GM12878 (cell line): Measurements from ENCODE around the gene STAT4. TPM values are rescaled to one million over a fixed set of nuclear protein-coding genes. Genes with fewer than 3 reads are reported as not detected.

ENCODE experiments used
- polyA plus RNA-seq, 11 experiments: library from polyadenylated mRNA; depleted of rRNA in 4 of 11; unstranded in 6 of 11; stranded (reverse) in 5 of 11; fragments of >200 nt; fragmentation: Nextera tagmentation in 4 of 11; fragmentation: Illumina TruSeq in 1 of 11; extraction: Ambion mirVana in 4 of 11; extraction: Trizol in 1 of 11; gene quantifications; 1 replicate in 1 of 11; 2 replicates in 10 of 11; pipeline versions ENCODE4 v1.2.1 to v1.2.3, GENCODE V29; 2011 to 2016; ENCODE audit warnings: inconsistent platforms in 2 of 11, missing spikeins in 2 of 11, low read depth in 1 of 11
- small RNA-seq: library from RNA; depleted of rRNA; stranded (forward); fragments of <200 nt; gene quantifications from one replicate; pipeline ENCODE3, GENCODE V24; 2014
- total RNA-seq, 4 experiments: library from RNA; depleted of rRNA in 3 of 4; stranded (reverse); fragments of >200 nt in 3 of 4; fragmentation: Illumina TruSeq in 1 of 4; extraction: Trizol in 1 of 4; gene quantifications; 2 replicates each; pipeline versions ENCODE4 v1.2.1 to v1.2.3, GENCODE V29; 2013 to 2021

STAT4 gene
- total and polyA plus RNA-seq, 10 of the 15 experiments (the other 5 are each of a cell fraction or from before 2014, with no cell fraction given), result 3.1 to 9.3 (median 7.1) TPM

Small RNA genes within 50 kb of the gene (small RNA-seq; reads per million reads assigned to genes)
- gene RNU6-959P, result 0.12 reads per million

Other genes starting within 250 kb of the STAT4 start
- 266 and 304 TPM in 2 replicates for gene STAT1, start 136.8 kb downstream of the STAT4 start, total RNA-seq (2014; rRNA removed)
- 249 and 277 TPM in 2 replicates for gene STAT1, start 136.8 kb downstream of the STAT4 start, total RNA-seq (2014; rRNA removed; fragmentation: Illumina TruSeq; extraction: Trizol)
- 309 and 336 TPM in 2 replicates for gene STAT1, start 136.8 kb downstream of the STAT4 start, total RNA-seq (2021)
- gene STAT1, start 136.8 kb downstream of the STAT4 start, polyA plus RNA-seq (2011; rRNA removed), result 398 and 422 TPM in 2 replicates
- gene STAT1, start 136.8 kb downstream of the STAT4 start, polyA plus RNA-seq (2014; fragmentation: Illumina TruSeq; extraction: Trizol), result 337 and 410 TPM in 2 replicates
- gene STAT1, start 136.8 kb downstream of the STAT4 start, polyA plus RNA-seq (2014; fragmentation: Nextera tagmentation; extraction: Ambion mirVana), result 100 to 1,000 TPM in 1 of 2 experiments, 10 to 100 TPM in 1; 81.8 to 102 TPM
- gene STAT1, start 136.8 kb downstream of the STAT4 start, polyA plus RNA-seq (2014; rRNA removed), result 243 and 305 TPM in 2 replicates
- 100 to 1,000 TPM; 318 to 326 TPM for gene STAT1, start 136.8 kb downstream of the STAT4 start, polyA plus RNA-seq (2016; fragmentation: Nextera tagmentation; extraction: Ambion mirVana)
- gene MYO1B, start 94.4 kb upstream of the STAT4 start, total RNA-seq (2014; rRNA removed), result 3.0 and 3.2 TPM in 2 replicates
- gene MYO1B, start 94.4 kb upstream of the STAT4 start, total RNA-seq (2014; rRNA removed; fragmentation: Illumina TruSeq; extraction: Trizol), result 3.5 and 4.2 TPM in 2 replicates
- gene MYO1B, start 94.4 kb upstream of the STAT4 start, total RNA-seq (2021), result 2.2 and 3.6 TPM in 2 replicates
- 0.10 TPM in 2 replicates for gene MYO1B, start 94.4 kb upstream of the STAT4 start, polyA plus RNA-seq (2011; rRNA removed)
- gene MYO1B, start 94.4 kb upstream of the STAT4 start, polyA plus RNA-seq (2014; fragmentation: Illumina TruSeq; extraction: Trizol), result 2.8 and 4.2 TPM in 2 replicates
- gene MYO1B, start 94.4 kb upstream of the STAT4 start, polyA plus RNA-seq (2014; fragmentation: Nextera tagmentation; extraction: Ambion mirVana), result under 1 TPM; 0.40 to 0.57 TPM
- gene MYO1B, start 94.4 kb upstream of the STAT4 start, polyA plus RNA-seq (2014; rRNA removed), result 1.3 and 1.4 TPM in 2 replicates
- 1 to 10 TPM; 1.2 to 1.8 TPM for gene MYO1B, start 94.4 kb upstream of the STAT4 start, polyA plus RNA-seq (2016; fragmentation: Nextera tagmentation; extraction: Ambion mirVana)